NOMO-1 treated with dmso at 0.1 percent for 144 hours (cell line): ENCODE data around the gene RAB5A.
A peak's percentile ranks its signal among the peaks of the same experiment; 100 is the strongest.
"Not testable (repeated sequence)": the region's sequence is repeated elsewhere in the genome, so short reads cannot be mapped to it uniquely, and the experiment has no call there.

Experiments used
- DNase-seq: peaks from one replicate; lab custom pipeline; 2025; ENCODE audit not compliant: unreplicated experiment; lab: John Stamatoyannopoulos, UW

RAB5A gene, protein sequence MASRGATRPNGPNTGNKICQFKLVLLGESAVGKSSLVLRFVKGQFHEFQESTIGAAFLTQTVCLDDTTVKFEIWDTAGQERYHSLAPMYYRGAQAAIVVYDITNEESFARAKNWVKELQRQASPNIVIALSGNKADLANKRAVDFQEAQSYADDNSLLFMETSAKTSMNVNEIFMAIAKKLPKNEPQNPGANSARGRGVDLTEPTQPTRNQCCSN

DNA sequence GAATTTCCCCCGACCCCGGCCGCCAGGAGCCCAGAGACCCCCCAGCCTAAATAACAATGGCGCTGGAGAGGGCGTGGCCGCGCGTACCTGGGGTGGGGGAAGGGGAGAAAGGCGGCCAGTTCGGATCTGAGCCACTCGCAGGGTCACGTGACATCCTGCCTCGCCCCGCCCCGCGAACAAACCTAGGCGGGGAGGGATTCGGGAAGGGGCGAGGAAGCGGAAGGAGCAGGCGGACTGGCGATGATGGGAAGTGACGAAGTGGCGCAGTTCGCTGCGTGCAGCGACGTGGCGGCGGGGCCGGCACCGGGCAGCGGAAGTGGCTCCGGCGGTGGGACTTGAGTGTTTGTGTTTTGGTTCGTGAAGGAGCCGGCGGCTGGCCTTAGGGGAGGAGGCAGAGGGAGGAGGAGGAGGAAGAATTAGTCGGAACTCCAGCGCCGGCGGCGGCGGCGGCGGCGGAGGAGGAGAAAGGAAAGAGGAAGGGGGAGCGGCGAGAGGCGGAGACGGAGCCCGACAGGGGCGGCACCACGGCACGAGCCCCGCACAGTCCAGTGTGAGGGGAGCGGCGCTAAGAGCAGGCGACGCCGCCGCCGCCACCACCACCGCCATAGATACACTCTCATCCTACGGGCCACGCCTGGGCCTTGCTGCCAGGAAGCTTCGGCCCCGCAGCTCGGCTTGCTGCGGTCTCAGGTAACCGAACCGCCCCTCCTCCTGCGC is at the start of gene RAB5A:
TSS of gene RAB5A (plus strand) at position 266 of the 717 bp plus-strand sequence. CDS start 3,802 bp downstream, outside the sequence.
- DNase-seq = peak; percentile 100

DNA sequence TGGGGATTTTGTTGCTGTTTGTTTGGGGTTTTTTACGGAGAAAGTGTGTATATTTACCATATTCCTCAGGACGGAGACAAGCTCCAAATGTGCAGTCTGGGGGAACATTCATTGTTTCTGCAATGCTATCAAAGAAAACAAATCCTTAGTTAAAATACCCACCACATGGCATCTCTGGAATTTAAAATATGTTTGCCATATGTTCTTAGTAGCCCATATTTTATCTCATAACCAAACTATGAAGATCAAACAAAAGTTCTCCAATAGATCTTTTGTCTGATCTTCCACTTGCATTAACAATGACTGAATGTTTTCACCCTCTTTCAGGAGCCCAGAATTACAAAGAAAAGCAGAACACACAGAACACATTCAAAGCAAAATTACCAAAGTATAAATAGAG is 48.2 kb upstream of the RAB5A start:
- DNase-seq = no peak

DNA sequence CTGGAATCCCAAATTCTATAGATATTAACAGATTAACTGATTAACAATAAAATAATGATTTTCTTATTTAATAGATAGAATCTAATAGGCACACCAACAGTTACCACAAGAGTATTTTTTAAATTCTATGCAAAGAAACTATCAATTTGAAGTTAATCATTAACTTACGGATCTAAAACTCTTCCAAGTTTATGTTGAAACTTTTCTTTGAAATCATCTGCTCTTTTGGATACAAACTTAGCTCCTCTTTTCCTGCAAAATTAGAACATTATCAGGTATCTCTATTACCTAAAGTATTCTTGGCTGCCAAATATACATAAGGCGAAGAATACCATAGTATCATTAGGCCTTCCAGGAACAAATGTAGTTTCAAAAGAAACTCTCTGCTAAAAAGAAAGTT is 47.6 kb upstream of the RAB5A start:
- DNase-seq = no peak

DNA sequence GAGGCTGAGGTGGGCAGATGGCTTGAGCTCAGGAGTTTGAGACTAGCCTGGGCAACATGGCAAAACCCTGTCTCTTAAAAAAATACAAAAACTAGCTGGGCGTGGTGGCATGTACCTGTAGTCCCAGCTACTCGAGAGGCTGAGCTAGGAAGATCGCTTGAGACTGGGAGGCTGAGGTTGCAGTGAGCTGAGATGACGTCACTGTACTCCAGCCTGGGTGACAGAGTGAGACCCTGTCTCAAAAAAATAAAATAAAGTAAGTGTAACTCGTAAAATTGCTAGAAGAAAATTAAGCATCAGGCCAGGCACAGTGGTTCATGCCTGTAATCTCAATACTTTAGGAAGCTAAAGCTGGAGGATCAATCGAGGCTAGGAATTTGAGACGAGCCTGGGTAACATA is 47.1 kb upstream of the RAB5A start:
- DNase-seq = not testable (repeated sequence)

DNA sequence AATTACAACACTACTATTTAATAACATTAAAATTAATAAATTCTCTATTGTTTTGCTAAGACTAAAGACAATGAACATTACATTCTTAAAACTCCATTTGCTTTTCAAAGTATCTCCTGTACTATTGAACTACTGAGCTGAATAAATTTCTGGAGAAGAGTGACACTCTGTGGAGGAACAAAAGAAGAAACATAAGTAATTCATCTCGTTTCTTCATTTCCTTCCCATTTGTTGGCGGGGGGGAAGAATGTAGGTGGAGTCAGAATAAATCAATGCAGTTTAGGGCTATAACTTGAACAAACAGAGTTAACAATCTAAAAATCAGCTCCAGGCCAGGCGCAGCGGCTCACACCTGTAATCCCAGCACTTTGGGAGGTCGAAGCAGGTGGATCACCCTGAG is 45.6 kb upstream of the RAB5A start:
- DNase-seq = peak; percentile 16

DNA sequence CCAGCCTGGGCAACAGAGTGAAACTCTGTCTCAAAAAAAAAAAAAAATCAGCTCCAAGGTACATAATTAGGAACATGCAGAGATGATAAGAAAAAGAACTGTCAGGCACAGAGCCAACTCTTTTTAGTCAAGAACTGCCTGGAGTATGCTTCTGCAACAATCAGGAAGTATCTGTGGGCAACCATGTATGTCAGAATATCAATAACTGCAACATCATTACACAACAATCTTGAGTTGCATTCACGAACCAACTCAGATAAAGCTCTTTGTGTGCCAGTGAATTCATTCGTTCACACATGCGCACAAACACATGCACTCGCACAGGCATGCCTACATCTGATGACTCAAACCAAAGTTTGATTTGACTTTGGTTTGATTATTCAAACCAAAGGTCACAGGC is 45.0 kb upstream of the RAB5A start:
- DNase-seq = peak; percentile 39

DNA sequence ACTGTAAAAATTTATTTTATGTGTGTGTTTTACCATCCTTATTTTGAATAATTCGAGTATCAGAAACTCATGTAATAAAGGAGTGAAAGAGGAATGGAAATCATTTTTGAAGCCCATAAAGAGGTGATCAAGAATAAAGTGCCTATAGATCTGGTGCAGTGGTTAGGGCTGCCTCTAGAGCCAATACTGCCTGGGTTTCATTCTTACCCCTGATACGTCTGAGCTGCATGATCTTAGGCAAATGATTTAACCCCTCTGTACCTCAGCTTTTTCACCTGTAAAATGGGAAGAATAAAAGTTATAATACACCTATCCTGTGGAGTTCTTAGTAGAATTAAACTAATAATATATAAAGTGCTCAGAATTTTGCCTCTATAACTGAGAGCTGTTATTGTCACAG is 43.2 kb upstream of the RAB5A start:
- DNase-seq = no peak

DNA sequence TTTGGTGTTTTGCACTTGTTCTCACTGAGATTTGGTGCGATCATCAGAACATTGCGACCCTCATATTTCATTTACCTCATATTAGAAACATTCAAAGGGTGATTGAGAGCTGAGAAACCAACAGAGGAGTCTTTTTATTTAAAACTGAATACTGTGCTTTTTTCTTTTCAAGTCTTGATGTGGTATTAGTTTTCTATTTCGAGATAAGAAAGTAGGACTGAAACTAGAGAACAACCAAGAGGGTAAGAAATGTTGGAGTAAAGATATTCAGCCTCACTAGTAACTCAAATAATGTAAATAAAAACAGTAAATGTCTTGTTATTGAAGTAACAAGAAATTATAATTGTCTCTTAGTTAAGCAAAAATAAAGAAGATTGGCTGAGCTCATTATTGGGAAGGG is 39.4 kb upstream of the RAB5A start:
- DNase-seq = no peak

DNA sequence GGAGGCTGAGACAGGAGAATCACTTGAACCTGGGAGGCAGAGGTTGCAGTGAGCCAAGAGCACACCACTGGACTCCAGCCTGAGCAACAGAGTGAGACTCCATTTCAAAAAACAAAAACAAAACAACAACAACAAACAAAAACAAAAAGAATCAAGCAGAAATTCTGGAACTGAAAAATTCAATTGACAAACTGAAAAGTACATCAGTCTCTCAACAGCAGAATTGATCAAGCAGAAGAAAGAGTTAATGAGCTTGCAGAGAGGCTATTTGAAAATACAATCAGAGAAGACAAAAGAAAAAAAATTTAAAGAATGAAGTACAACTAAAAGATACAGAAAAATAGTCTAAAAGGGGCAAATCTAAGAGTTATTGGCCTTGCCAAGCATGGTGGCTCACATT is 35.4 kb upstream of the RAB5A start:
- no peak for DNase-seq

DNA sequence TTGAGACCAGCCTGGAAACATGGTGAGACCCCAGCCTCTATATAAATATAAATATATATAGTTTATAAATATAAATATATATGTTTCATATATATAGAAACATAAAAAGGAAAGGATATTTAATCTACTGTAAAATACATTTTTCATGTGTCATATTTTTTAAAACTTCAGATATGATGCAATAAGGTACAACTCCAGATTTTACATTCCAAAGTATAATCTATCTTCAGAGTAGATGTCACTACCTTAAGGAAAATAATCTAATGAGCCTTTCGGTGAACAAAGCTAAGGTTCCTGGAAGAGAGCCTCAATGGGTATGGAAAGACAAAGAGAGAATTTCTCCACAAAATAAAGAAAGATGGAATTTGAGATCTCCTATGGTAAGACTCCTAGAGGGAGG is 29.7 kb upstream of the RAB5A start:
- DNase-seq = no peak

DNA sequence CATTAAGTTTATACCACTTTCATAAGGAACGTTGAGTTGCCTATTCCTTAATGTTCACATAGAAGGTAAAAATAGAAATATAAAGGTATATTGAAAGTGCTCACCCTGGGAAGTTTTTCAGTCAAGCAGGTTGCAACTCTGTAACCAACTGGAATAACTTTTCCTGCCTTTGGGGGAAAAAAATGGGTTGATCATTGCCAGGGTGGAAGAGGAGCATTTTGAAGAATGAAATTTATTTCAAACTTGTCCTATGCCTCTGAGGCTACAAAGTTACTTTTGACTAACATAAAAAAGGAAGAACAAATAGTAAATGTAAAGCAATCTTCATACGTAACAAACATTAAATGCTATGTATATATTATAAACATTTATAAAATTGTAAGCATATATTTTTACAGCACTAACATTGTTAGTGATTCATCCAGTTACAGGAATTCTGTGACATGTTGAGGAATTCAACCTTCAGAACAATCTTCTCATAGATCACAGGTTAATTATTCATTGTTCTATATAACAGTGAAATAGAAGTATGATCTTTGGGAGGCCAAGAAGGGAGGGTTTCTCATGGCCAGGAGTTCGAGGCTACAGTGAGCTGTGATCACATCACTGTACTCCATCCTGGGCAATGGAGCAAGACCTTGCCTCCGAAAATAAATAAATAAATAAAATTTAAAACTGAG is 26.4 kb upstream of the RAB5A start:
- no peak for DNase-seq

DNA sequence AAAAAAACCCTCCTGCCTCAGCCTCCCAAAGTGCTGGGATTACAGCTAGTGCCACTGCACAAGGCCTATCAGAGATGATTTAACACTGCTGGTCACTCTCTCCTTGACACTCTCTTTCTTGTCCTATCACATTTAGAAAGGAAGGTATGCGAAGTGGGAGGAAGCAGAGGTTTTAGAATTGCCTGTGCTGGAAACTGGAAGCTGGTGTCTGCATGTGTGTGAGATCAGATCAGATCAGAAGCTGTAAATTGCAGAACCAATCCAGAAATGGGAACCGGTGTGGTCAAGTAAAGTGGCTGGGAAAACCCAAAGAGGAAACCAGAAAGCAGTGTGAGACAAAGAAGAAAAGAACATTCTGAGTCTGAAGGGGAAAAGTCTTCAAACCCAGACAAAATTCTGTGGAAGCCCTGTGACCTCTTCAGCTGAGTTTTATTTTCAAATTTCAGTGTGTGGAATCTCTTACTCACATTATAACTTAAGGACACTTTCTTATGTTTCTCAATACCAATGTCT is 15.7 kb upstream of the RAB5A start:
- peak; percentile 49 for DNase-seq

DNA sequence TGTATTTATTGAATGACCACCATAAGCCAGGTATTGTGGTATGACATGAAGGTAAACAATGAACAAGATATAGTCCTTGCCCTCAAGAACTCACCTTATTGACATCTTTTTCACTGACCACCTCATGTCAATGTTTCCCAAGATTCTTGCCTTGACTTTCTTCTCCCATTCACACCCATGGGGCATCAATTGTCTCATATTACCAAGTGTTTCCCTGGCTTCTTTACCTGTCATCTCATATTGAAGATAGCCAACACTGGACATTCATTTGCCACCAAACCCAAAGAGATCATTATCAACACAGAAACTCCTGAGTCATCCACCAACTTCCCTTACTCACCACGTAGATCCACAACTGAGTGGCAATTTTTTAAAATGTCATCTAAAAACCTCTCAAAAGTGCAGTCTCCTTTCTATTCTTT is 15.1 kb upstream of the RAB5A start:
- DNase-seq = peak; percentile 4

DNA sequence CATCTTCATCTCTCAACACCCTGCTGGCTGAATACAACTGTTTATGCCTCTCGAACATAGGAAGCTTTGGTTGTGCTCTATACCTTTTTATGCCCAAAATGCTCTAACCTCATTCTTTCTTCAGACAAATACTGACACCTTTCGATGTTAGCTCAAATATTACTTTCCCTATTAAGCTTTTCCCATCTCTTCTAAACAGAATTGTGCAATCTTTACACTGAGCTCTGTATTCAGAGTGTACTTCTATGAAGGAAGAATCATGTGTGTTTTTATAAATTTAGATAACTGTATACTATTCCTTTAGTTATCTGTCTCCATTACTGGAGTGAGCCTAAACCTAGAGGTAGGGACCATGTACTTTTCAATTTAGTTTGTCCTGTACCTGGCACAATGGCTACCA is 14.5 kb upstream of the RAB5A start:
- no peak for DNase-seq

DNA sequence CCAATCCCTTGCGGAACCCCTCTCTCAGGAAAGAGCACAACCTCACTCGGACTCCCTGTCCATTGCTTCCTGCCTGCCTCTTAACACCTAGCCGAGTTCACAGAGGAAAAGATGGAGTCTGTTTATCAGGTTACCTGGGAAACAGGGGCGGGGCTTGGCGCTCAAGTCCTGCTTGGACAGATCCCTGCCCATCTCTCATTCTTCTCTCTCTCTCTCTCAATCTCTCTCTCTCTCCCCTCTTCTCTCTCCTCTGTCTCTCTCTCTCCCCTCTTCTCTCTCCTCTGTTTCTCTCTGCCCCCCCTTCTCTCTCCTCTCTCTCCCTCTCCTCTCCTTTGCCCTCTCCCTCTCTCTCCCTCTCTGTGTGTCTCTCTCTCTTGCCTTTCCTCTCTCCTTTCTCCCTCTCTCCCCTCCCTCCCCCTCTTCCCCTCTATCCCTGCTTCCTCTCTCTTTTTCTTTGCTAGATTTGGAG is 12.8 kb upstream of the RAB5A start, which contains the start of gene EFHB:
TSS of gene EFHB (minus strand) at position 120 of the 469 bp plus-strand sequence. CDS start 199 bp downstream, outside the sequence.
- DNase-seq = no peak

DNA sequence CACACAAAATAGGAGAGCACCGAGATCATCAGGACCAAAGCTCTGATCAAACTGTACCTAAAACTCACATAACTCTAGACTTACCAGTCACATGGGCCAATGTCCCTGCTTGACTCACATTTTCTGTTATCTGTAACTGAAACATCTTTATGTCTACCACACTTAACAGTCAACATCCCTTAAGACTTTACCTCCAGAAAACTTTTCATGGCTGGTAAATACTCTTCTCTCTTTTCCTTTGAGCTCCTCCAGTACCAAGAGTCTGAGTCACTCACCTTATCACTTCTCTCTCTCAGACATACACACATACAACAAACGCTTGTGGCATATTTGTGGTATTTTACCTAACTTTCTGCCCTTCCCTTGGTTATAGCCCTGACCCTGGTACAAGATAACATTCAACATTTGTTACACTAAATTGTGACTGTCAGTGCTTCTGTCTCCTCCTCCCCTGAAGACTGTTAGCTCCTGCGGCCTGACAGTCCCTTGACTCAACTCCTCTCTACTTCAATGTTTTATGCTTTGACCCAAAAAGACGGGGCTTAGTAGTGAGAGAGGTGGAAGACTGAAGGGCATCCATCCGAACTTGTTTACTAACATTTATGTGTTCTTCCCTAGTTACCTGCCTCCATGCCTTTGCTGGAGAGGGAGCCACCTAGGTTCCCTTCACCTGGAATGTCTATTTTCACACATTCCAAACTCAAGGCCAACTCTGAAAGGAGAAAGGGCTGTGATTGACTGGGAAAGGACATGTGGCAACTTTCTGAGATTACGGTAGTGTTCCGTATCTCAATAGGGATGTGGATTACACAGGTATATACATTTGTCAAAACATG is 9.2 kb upstream of the RAB5A start:
- DNase-seq = no peak

DNA sequence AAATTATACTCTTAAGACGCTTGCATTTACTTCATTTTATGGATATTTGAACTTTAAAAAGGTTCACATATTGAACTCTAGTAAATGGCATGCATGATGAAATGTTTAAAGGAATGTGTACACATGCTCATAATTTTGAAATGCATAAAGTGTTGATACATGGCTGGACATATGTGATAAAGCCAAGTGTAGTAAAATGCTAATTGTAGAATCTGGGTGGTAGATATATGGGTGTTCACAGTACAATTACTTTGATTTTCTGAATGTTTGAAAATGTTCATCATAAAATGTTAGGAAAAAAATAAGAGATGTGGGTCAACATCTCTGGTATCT is 8.6 kb upstream of the RAB5A start:
- DNase-seq = no peak

DNA sequence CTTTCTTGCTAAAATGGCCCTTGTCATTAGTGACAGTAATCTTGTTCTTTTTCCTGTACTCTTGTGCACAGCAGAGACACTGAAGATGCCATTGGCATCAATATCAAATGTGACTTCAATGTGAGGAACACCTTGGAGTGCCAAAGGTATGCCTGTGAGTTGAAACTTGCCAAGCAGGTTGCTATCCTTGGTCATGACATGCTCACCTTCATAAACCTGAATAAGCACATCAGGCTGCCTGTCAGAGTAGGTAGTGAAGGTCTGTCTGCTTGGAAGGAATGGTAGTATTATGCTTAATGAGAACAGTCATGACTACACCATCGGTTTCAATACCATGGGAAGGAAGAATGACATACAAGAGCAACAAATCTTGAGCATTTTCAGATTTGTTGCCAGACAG is 6.3 kb upstream of the RAB5A start:
- no peak for DNase-seq

DNA sequence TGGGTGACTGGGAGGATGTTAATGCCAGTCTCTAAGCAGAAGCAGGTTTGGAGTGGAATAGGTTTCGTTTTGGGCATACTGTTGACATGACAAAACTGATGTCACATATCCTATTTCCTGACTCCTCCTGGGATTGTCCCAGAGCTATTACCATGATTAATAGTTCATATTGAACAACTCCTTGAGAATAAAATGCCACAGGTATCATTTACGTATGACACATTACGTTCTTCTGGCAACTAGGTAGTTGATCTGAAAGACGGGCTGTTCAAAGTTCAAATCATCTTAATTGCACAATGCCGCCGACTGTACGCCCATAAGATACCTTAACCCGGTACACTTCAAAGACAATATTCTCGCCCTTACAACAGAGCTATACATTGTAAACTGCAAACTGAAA is 1.4 kb upstream of the RAB5A start:
- peak; percentile 5 for DNase-seq

DNA sequence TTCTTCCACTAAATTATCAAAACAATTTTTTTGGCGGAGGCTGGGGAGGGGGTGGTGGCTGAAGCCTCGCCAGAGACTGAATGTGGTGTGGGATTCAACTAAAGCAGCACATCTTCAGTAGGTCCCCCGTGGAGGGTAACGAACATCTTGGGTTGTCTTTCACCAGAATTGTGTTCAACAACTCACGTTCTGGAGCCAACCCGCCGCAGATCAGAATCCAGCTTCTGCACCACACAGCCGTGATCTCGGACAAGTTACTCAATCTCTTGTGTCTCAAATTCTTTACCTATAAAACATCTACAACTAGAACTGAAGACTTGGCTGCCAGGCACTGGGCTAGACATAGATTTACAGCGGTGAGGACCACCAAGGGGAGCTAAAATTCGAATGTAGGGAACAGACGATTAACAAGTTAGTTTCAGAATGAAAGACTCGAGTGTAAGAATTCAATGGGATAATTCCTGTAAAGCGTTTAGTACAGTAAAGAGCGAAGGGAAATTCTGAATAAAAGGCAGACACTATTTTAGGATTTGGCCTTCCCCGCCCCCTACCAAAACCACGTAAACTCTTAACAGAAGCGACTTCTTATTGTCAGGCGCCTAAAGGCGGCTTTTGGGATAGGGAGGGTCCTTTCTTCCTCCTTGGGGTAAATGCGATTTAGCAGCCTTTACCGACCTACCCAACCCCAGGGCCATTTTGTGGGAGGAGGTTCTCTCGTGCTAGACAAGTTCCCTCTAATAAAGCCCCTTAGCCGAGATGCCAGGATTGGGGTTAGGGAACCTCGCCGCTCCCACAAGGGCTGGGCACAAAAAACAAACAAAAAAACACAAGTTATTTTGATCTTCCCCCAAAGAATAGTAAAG is 697 bp upstream of the RAB5A start:
- DNase-seq = peak; percentile 68
